SJCRH30 (cell line): ENCODE measurements around the gene UNCX. TPM values are rescaled to one million over a fixed set of nuclear protein-coding genes. Genes with fewer than 3 reads are reported as not detected.

Experiments
- DNase-seq, 2 experiments: peaks; one replicate each; pipeline ENCODE4 v3.0.0-alpha.2; 2015 to 2020
- H3K27ac ChIP-seq: fragments of 250-450 bp; sonication (Bioruptor Pico); 2 replicates; pipeline ENCODE4 v1.5.1; 2020; ENCODE audit warnings: mild to moderate bottlenecking, moderate library complexity
- H3K27me3 ChIP-seq: fragments of 250-450 bp; sonication (Bioruptor Pico); 2 replicates; pipeline ENCODE4 v1.5.1; 2020; ENCODE audit warnings: mild to moderate bottlenecking, moderate library complexity
- H3K36me3 ChIP-seq: fragments of 250-450 bp; sonication (Bioruptor Pico); 2 replicates; pipeline ENCODE4 v1.5.1; 2020; ENCODE audit warnings: mild to moderate bottlenecking, moderate library complexity
- H3K4me1 ChIP-seq: fragments of 250-450 bp; sonication (Bioruptor Pico); 2 replicates; pipeline ENCODE4 v1.5.1; 2020; ENCODE audit warnings: mild to moderate bottlenecking, moderate library complexity
- H3K4me3 ChIP-seq: fragments of 250-450 bp; sonication (Bioruptor Pico); 2 replicates; pipeline ENCODE4 v1.5.1; 2020; ENCODE audit warnings: mild to moderate bottlenecking, moderate library complexity
- H3K9me3 ChIP-seq: fragments of 250-450 bp; sonication (Bioruptor Pico); replicated peaks from 2 replicates; pipeline ENCODE4 v1.5.1; 2020; ENCODE audit warnings: mild to moderate bottlenecking, moderate library complexity
- total RNA-seq: library from RNA; depleted of rRNA; stranded (reverse); fragments of >200 nt; shearing (Covaris generic); gene quantifications from 2 replicates; pipeline ENCODE4 v1.2.3, GENCODE V29; 2014

Gene UNCX
- total RNA-seq, 1 experiment from 2014 or later = 0.30 TPM

DNA sequence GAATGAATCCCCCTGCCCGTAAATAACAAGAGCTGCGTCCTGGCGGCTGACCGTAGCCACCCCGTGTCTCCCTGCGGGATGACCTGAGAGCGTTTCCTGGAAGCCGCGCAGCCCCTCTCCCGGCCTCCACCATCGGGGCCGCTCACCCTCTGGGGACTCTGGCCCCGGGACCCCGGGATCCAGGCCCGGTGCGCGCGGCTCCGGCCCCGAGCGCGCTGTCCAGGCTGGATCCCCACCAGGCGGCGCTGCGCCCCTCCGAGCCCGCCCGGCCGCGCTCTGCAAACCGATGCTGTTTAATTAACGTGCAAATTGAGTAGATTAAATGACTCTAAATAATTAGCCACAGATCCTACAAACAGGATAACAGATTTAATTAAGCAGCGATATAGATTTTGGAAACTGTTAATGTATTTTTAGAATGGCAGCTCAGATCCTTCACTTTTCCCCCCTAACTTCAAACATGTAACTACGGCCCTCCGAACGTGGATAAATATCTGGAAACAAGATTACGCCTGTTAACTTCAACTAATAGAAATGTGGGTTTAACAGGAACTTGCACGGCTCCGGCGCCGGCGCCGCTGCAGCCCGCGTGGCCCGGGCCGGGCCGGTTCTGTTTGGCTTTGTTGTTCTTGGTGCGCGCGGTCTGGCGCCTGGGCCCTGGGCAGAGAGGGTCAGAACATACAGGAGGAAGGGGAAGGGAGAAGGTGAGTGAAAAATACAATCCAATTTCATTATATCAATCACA lies 7.1 kb upstream of the UNCX start:
- Histone ChIP-seq H3K4me1 (no peaks in the 10 kb centered on the region), H3K36me3 (no peaks in the 10 kb centered on the region), H3K27me3 (peaks cover 3% of the 10 kb centered on the region; the same call in 1 of the 2 replicates), H3K4me3 (no peak overlapping the region), H3K27ac (no peak overlapping the region), H3K9me3 (no peaks in the 10 kb centered on the region)
- peak in 1 of 2 experiments; percentile 22 for DNase-seq

DNA sequence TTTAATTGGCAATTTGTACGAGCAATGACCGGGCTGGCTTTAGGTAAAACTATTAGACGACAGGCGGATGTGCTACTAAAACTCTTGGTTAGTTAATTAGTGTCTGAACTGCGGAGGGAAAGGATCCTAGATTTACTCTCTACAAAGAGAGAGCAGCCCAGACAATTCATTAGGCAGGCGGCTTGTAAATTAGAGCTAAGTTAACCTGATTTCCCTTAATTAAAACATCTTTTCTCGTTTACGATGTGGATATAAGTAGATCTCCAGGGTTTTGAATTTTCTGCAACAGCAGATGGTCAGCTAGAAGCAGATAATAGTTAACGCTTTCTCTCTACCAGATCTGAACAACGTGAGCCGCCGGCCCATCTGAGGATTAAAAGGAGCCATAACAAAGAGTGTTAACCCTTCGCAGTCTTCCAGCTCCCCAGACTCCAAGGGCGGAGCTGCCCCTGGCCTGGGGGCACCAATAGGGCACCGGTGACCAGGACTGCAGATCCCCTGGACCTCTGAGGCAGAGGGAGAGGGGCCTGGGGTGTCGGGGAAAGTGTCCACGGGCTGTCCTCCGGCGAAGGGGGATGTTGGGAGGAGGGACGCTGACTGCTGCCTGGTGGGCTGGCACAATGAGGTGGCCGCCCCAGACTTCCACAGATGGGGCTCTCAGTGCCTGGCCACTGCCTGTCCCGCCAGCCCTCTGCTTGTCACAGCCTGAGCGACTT lies 6.3 kb upstream of the UNCX start:
- no peak overlapping the region for H3K4me3 ChIP-seq
- H3K36me3 ChIP-seq = no peaks in the 10 kb centered on the region
- H3K27me3 ChIP-seq = peaks cover 3% of the 10 kb centered on the region; the same call in 1 of the 2 replicates
- no peaks in the 10 kb centered on the region for H3K4me1 ChIP-seq
- H3K9me3 ChIP-seq = no peaks in the 10 kb centered on the region
- DNase-seq = no peak
- H3K27ac ChIP-seq = no peak overlapping the region

DNA sequence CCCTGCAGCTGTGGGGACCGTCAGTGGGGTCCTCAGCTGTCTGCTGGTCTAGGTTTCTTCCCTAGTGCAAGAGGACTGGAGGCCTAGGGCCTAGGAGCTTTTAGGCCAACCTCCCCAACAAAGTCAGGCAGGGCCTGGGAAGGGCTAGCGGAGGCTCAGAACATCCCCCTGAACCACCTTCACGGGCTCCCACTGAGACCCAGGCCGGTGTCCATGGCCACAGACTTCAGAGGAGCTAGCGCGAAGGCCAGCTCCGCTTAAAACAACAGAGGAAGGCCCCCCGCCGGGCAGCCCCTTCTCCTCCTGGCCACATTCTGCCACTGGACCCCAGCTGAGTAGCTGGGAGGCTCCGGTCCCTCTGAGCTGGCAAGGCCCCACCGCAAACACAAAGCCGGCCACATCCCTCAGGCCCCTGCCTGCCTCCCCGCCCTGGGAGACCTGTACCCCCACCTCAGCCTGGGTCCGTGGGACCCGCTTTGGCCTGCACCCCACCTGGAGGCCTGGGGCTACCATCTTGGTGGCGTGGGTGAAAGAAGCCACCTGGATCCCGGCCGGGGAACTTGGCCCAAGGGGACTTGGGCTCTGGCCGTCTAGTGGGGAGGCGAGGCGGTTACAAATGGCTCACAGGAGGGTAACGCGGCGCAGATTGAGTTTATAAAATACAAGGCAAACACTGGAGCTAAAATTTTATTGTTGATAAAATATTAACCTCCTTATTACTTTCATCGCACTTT lies 5.4 kb upstream of the UNCX start:
- H3K9me3 ChIP-seq = no peaks in the 10 kb centered on the region
- DNase-seq = no peak
- no peak overlapping the region for H3K4me3 ChIP-seq
- H3K27me3 ChIP-seq = peaks cover 3% of the 10 kb centered on the region; the same call in 1 of the 2 replicates
- no peak overlapping the region for H3K27ac ChIP-seq
- no peaks in the 10 kb centered on the region for H3K4me1 ChIP-seq
- no peaks in the 10 kb centered on the region for H3K36me3 ChIP-seq

DNA sequence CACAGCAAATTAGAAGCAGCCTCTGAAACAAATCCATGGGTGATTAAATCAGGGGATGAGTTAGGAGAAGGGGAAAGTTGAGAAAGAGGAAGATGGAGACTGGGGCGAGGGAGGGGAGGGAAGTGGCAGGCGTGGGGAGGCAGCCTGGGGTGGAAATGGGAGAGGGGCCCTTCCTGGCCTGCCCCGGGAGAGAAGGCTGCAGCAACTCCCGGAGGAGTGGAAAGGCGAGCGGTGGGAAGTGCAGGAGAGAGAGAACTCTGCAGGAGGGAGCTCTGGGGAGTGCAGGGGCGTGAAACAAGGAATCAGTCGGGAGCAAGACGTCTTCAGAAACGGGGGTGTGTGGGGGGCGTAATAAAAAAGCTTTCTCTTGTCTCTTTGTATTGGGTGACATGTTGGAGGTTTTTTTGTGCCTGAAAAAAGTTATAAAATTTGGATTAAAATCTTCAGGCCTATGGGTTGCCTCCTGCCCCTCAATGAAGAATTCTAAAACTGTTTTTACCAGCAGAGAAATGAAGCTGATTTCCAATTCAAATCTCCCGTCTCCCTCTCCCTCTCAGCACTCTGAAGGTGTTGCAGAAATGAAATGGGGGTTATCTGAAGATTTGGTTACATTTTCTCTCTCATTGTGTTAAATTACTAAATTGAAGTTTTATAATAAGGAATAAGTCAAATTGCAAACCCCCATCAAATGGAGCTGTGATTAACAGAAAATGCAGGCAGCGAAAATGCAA lies 4.7 kb upstream of the UNCX start:
- H3K27ac ChIP-seq = no peak overlapping the region
- DNase-seq = no peak
- H3K4me3 ChIP-seq = no peak overlapping the region
- H3K9me3 ChIP-seq = no peaks in the 10 kb centered on the region
- no peaks in the 10 kb centered on the region for H3K36me3 ChIP-seq
- no peaks in the 10 kb centered on the region for H3K4me1 ChIP-seq
- H3K27me3 ChIP-seq = peaks cover 3% of the 10 kb centered on the region; the same call in 1 of the 2 replicates

DNA sequence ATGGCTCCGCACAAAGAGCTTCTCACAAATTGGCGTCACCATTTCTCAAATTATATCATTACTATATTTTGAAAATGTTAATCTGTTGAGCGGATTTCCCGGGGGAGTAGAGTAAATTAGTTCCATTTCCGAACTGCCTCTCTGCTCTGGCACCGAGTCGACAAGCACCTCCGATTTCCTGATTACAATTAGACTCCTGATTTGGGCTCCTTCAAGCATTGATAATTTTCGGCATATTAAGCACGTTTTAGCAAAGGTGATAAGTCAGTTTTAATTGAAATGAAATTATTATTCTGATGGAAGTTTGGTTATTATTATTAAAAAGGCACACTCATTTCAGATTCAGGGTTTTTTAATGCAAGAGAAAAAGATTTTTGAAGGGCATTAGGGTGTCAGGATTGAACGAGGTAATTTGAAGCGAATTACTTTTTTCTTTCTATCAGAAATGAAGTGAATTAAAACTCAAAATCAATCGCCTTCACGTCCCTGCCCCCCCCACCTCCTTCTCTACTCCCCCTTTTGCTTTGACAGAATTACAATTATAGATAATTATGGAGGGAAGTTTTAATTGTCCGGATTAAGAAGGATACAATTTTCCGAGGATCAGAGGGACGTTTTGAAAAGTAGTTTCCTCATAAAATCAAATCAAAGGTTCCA lies 4.0 kb upstream of the UNCX start:
- Histone ChIP-seq H3K27me3 (peaks cover 3% of the 10 kb centered on the region; the same call in 1 of the 2 replicates), H3K4me1 (no peaks in the 10 kb centered on the region)
- no peak for DNase-seq

DNA sequence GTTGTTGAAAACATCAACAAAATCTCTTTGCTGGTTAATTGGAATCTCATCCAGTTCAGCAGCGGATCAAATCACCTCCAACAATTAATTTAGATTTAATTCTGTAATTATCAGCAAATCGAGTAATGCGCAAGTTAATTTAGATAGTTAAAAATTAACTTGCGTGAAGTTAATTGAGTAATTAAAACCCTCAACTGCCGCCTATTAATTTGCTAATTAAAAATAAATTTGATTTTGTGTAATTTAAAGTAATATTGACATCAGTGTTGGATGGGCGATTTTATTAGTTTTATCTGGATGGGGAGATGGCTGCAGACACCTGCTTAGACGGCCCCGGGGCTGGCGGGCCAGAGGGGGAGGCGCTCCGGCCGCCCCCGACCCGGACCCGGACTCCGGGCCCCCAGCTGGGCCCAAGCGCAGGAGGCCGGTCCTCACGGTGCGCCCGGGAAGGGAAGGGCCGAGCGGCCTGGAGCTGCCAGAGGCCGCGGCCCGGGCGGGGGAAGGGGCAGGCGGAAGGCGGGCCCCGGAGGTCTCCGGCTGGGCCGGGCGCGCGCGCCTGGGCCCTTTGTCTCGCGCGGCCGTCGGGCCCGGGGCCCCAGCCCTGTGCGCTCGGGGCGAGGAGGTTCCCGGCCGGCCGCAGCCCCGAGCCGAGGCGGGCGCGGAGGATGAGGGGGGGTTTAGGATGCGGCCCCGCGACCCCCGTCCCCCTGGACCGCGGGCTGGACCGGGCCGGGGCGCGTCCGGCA lies 3.3 kb upstream of the UNCX start:
- peaks cover 3% of the 10 kb centered on the region; the same call in 1 of the 2 replicates for H3K27me3 ChIP-seq
- no peaks in the 10 kb centered on the region for H3K9me3 ChIP-seq
- H3K27ac ChIP-seq = no peak overlapping the region
- no peaks in the 10 kb centered on the region for H3K4me1 ChIP-seq
- H3K4me3 ChIP-seq = no peak overlapping the region
- no peak for DNase-seq
- H3K36me3 ChIP-seq = no peaks in the 10 kb centered on the region

More for the DNA sequence above, 4.0 kb upstream of the UNCX start:
- Histone ChIP-seq H3K4me3 (no peak overlapping the region), H3K36me3 (no peaks in the 10 kb centered on the region), H3K27ac (no peak overlapping the region), H3K9me3 (no peaks in the 10 kb centered on the region)

DNA sequence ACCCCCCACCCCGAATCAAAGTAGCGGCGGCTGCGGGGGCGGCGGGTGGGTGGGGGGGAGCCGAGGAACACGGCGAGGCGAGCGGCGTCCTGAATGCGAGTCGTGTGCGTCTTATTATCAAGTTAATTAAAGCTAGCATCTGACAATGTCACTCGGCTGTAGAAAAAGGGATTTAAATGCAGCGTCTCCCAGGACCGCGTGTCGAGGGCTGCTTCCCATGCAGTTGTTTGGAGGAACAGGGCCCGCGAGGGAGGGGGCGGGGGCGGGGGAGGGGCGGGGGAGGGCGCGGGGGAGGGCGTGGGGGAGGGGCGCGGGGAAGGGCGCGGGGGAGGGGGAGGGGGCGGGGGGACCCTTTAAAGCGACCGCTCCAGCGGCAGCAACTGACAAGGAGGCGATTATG lies 2.7 kb upstream of the UNCX start:
- H3K4me1 ChIP-seq = no peaks in the 10 kb centered on the region

DNA sequence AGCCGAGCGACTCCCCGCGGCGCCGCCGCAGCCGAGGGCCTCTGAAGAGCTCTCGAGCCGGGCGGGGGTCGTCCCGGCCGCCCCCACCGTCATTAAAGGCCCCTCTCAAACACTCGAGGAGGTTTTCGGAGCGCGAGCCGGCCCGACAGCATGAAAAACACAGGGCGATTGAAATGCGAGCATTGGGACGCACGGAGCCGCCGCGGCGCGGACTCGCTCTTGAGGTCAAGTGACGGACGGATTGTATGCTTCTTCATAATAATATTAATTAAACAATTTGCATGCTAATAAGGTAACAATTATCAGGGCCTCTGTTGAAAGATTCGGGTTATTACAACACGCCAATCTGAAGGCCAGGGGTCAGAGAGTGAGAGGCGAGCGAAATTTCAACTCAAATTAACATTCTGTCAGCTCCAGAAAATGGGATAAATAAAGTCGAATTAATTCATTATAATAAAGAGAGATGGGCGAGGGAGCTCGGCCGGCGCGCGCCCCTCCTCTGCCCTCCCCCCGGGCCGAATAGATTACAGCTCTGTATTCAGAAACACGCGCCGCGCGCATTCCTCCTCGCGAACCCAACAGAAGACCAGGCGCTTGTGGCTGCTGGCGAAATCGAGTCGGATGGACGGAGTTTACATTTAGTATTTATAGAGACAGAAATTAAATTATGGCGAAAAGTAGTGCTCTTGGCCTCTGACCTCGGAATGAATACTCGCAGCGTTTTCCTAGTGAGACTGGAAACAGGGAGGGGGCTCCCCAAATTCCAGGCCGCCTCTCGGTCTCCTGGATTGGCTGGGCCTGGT lies 2.1 kb upstream of the UNCX start:
- Histone ChIP-seq H3K27ac (no peak overlapping the region), H3K27me3 (peaks cover 3% of the 10 kb centered on the region; the same call in 1 of the 2 replicates), H3K4me3 (no peak overlapping the region), H3K4me1 (no peaks in the 10 kb centered on the region), H3K36me3 (no peaks in the 10 kb centered on the region), H3K9me3 (no peaks in the 10 kb centered on the region)
- no peak for DNase-seq

More for the DNA sequence above, 2.7 kb upstream of the UNCX start:
- Histone ChIP-seq H3K27ac (no peak overlapping the region), H3K36me3 (no peaks in the 10 kb centered on the region), H3K9me3 (no peaks in the 10 kb centered on the region), H3K27me3 (peaks cover 3% of the 10 kb centered on the region; the same call in 1 of the 2 replicates), H3K4me3 (no peak overlapping the region)
- DNase-seq = no peak

DNA sequence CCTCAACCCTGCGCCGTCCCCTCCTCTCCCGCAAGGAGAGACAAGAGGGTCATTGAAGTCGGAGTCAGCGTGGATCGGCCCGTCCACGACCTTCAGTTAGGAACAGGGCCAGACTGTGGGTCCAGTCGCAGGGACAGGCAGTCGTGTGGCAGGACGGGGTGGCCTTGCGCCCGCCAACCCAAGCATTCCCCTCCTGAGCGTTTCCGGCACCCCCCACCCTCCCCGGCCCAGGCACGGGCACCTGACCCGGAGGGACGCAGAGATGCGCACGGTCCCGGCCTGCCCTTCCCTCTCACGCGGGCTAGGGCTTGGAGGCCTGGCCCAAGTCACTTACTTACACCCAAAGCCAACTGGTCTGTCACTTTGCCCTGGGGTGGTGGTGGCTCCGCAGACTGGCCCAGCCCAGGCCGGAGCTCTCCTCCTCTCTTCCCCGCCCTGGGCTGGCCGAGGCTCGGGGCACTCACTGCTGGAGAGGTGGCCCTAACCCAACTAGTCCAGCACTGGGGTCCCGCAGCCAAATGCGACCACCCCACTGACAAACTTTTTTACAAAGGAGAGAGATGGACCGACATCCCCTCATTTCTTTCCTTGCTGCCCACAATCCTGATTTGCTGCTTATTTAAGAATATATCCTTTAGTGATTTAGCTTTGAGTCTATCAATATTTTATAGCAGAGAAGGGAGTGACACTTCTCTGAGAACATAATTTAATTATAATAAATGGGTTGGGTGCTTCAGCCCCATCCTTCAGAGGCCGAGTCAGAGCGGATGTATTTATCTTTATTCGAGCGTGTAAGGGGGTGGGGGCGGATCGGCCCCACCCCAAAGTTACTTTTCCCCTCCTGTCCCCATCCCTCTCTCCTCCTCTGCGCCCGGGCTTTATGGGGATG lies 1.2 kb upstream of the UNCX start:
- no peak for DNase-seq
- no peak overlapping the region for H3K27ac ChIP-seq

DNA sequence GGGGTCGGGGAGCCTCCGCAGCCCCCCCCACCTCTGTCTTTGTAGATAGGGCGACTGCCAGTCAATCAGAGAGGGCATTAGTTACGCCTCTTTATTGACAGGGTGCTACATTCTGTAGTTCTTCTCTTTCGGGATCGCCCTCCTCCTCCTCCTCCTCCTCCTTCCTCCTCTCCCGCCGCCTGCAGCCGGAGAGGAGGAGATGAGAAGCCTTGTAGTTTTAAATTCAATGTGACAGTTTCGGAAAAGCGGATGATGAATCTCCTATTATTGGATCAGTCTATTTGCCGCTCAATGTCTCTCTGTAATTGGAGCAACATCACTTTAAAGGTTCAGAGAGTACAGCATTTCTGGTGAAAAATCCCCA lies 587 bp upstream of the UNCX start:
- Histone ChIP-seq H3K27ac (no peak overlapping the region), H3K9me3 (no peaks in the 10 kb centered on the region), H3K36me3 (no peaks in the 10 kb centered on the region), H3K4me1 (no peaks in the 10 kb centered on the region), H3K27me3 (no peaks in the 10 kb centered on the region), H3K4me3 (no peak overlapping the region)
- DNase-seq = no peak

More for the DNA sequence above, 1.2 kb upstream of the UNCX start:
- no peak overlapping the region for H3K4me3 ChIP-seq
- no peaks in the 10 kb centered on the region for H3K4me1 ChIP-seq
- no peaks in the 10 kb centered on the region for H3K36me3 ChIP-seq
- no peaks in the 10 kb centered on the region for H3K27me3 ChIP-seq
- no peaks in the 10 kb centered on the region for H3K9me3 ChIP-seq

DNA sequence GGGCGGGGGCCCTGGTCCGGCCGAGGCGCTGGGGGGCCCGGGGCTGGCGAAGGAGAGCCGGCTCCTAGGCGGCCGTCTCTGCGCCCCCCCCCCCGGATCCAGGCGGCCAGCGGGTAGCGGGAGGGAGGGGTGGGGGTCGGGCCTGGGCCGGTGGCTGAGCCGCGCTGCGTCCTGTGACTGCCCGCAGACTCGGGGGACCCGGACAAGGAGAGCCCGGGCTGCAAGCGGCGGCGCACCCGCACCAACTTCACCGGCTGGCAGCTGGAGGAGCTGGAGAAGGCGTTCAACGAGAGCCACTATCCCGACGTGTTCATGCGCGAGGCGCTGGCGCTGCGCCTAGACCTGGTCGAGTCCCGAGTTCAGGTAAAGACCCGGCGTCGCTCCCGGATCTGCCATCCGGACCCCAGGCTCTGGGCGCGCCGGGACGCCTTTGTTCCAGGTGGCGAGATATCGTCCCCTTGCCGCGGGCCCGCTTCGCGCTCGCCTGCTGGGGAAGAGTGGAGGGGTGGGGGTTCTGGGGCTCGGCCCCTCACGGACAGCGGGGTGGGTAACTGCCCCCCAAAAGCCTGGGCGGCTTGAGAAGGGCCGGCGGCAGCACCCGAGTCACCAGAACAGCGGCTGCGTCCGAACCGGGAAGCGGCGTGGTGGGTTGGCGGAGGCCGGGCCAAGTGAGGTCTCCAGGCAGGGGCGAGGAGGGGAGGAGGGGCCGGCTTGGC lies 819 bp downstream of the UNCX start:
- Histone ChIP-seq H3K36me3 (no peaks in the 10 kb centered on the region), H3K27ac (no peak overlapping the region), H3K27me3 (no peaks in the 10 kb centered on the region), H3K4me3 (no peak overlapping the region), H3K4me1 (no peaks in the 10 kb centered on the region), H3K9me3 (no peaks in the 10 kb centered on the region)
- no peak for DNase-seq
